GM12878 (cell line): ENCODE results near the gene C20orf144.

ENCODE experiments used
- CEBPB ChIP-seq, 2 experiments: fragments of 150-350 bp in 1 of 2; IDR thresholded peaks; 2 replicates each; pipeline ENCODE4 v1.6.1; 2012 to 2014; ENCODE audit warnings: low read depth in 2 of 2, low read length in 2 of 2, borderline replicate concordance in 1 of 2, inconsistent platforms in 1 of 2
- CEBPZ ChIP-seq: fragments of 150-350 bp; IDR thresholded peaks from 2 replicates; pipeline ENCODE4 v1.6.1; 2016; ENCODE audit warnings: low read depth, low read length
- CHD2 ChIP-seq: IDR thresholded peaks from 2 replicates; pipeline ENCODE4 v1.6.1; 2011; ENCODE audit warnings: low read depth, low read length, improper control_type of control experiment, borderline replicate concordance
- ELK1 ChIP-seq: IDR thresholded peaks from 2 replicates; pipeline ENCODE4 v1.6.1; 2012; ENCODE audit warnings: low read depth, low read length, improper control_type of control experiment
- EP300 ChIP-seq, 2 experiments: fragments of 150-350 bp in 1 of 2; IDR thresholded peaks; 2 replicates each; pipeline ENCODE4 v1.6.1; 2011 to 2012; ENCODE audit warnings: low read depth in 2 of 2, low read length in 2 of 2, borderline replicate concordance in 1 of 2, improper control_type of control experiment in 1 of 2, inconsistent platforms in 1 of 2; ENCODE audit not compliant: control insufficient read depth in 1 of 2
- MAX ChIP-seq: IDR thresholded peaks from 2 replicates; pipeline ENCODE4 v1.6.1; 2012; ENCODE audit warnings: low read depth, low read length, improper control_type of control experiment
- POLR2AphosphoS5 ChIP-seq: IDR thresholded peaks from 2 replicates; pipeline ENCODE4 v1.6.1; 2011; ENCODE audit warnings: mild to moderate bottlenecking, low read length, inconsistent platforms
- ZBTB40 ChIP-seq: fragments of 450-650 bp; IDR thresholded peaks from 2 replicates; pipeline ENCODE4 v1.6.1; 2016; ENCODE audit warnings: mild to moderate bottlenecking, moderate library complexity, borderline replicate concordance
- ZNF384 ChIP-seq: IDR thresholded peaks from 2 replicates; pipeline ENCODE4 v1.6.1; 2012; ENCODE audit warnings: low read depth, mild to moderate bottlenecking, low read length, improper control_type of control experiment, borderline replicate concordance
- ZZZ3 ChIP-seq: IDR thresholded peaks from 2 replicates; pipeline ENCODE4 v1.6.1; 2011; ENCODE audit warnings: low read depth; ENCODE audit not compliant: control insufficient read depth, insufficient read length

DNA sequence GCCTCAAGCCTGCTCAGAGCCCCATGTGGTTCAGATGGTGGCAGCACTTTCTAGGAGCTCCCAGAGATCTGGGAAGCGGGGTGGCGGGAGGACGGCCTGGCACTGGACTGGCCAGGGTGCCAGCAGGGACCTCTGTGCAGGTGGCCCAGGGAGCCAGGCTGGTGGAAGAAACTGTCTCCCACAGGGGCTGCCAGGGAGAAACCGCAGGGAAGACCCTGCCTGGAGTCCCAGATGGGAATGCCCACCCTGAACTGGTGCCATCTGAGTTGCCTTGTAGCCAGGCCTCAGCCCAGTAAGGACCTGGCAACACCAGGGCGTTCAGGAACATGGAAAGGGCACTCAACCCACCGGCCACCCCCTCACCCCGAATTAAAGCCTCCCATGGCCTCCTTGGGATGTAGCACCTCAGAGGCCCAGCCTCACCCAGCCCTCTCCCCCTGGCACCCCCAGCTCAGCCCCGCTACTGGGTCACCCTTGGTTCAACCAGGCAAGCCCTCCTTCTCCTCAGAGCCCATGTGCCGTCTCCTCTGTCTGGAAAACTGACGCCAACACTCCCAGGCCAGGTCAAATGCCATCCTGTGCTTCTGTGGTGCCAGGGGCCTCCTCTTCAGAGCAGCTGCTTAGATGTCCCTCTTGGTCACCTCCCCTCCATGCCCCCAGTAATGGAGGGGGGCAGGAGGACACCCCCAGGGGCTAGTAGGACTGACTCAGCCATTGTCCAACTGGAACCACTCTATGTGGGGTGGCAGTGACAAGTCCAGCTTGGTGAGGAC lies 5.9 kb upstream of the C20orf144 start:
- TF ChIP-seq ZNF384 = no peak
- TF ChIP-seq POLR2AphosphoS5 = no peak
- no peak for TF ChIP-seq ZBTB40
- no peak for TF ChIP-seq EP300 (IDR thresholded peaks at IDR 0.05; ENCODE audit: borderline replicate concordance in 1 of 2, control insufficient read depth in 1 of 2, low read depth in 2 of 2, low read length in 2 of 2)
- no peak for TF ChIP-seq ELK1
- TF ChIP-seq CEBPZ = no peak
- no peak for TF ChIP-seq CEBPB (IDR thresholded peaks at IDR 0.05; ENCODE audit: borderline replicate concordance in 1 of 2, low read depth in 2 of 2, low read length in 2 of 2)
- TF ChIP-seq ZZZ3 = no peak
- no peak for TF ChIP-seq MAX
- no peak for TF ChIP-seq CHD2
